ENCODE data around the gene TGIF1.

DNA sequence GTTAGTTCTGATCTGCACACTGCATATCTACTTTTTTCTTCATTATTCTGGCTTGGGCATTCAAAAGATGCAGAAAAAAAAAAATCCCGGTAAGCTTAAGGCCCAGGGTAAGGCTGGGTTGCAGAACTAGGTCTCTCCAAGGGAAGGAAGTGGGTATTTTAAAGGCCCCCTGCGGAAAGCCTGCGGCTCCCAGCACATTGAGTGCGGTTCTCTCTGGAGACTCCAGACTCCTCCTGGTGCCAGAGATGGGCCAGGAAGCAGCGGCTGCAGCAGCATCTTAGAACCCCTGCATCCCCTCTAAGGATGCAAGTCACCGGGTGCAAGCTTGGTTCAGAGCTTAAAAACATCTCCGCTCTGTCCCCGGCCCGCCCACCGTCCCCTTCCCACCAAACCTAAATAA lies 49.5 kb downstream of the TGIF1 start:
- no peak for TF ChIP-seq YY1 (IDR thresholded peaks at IDR 0.05; ENCODE audit: insufficient read depth, insufficient read length)
- no peak for TF ChIP-seq SUZ12 (IDR thresholded peaks at IDR 0.05; ENCODE audit: extremely low read depth, insufficient read depth, insufficient read length)

Measured in NT2/D1 (cell line).